ENCODE results near the gene CLDN24.

The CLDN24 gene

DNA sequence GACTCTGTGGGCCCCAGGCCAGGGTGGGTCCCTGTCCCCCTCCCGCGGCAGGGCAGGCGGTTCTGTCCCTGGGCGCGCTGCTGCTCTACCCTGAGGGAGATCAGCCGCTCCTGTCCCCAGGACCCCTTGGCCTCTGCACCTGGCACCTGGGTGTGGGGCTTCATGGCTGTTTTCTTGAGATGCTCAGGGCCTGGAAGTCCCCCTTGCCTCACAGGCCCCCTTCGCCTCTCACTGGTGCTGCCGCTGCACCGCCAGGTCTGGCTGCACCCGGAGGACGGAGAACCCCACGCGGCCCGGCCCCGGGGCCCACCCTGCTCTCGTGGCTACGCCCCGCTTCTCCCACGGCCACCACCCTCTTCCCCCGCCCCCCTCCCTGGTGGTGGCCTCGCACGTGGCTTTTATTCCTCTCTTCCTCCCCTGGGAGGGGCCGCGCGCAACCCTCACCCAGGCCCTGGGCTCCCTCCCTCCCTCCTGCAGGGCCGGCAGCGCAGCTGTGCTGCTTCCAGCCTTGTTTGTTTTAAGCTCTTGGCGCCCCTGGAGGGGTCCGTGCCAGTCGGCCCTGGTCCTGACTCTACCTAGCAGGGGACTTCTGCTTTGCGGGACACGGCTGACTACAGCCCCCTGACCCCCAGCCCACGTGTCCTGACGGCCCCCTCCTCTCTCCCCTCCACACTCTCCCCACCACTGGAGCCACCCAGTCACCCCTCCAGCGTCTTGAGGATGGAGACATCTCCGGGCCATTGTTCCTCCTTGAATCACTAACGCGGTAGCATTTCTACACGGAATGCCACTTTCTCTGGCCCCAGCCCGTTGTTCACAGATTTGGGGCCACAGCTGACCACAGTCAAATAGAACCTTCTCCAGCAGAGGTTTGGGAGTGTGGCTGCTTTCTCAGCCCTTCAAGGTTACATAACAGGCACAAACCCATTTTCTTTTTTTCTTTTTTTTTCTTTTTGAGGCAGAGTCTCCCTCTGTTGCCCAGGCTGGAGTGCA lies 20.6 kb upstream of the CLDN24 start:
- Mint-ChIP-seq H3K27me3 (peaks cover 38% of the 10 kb centered on the region), H3K36me3 (ENCODE audit: insufficient read depth) (no peaks in the 10 kb centered on the region), H3K4me1 (no peaks in the 10 kb centered on the region), H3K27ac (ENCODE audit: low read depth) (no peak overlapping the region), H3K4me3 (no peak overlapping the region), H3K9me3 (no peaks in the 10 kb centered on the region)
- no peak for DNase-seq (ENCODE audit: low spot score in 2 of 2)
- no peak for ATAC-seq (replicated peaks; ENCODE audit: extremely low read depth, poor library complexity, severe bottlenecking)

DNA sequence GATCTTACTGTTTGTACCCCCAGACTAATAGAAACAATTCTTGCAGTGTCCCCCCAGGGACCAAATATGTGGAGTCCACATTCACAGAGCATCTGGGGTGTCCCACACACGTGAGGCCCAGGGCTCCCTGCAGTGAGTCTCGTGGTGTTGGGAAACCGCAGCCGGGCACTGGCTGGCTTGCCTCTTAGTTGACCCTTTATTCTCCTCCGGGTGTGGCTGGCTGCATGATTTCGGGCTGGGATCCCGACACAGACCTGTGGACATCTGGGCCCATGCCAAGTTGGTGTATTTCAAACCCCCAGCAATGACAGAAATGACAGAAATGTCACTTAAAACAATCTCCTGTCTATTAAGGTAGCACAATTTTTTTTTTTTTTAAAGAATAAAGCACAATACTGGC lies 15.6 kb upstream of the CLDN24 start:
- H3K36me3 Mint-ChIP-seq (ENCODE audit: insufficient read depth): no peaks in the 10 kb centered on the region
- no peak for DNase-seq (ENCODE audit: low spot score in 2 of 2)
- no peak for ATAC-seq (replicated peaks; ENCODE audit: extremely low read depth, poor library complexity, severe bottlenecking)
- H3K4me1 Mint-ChIP-seq: no peaks in the 10 kb centered on the region
- H3K27me3 Mint-ChIP-seq: peaks cover 27% of the 10 kb centered on the region
- no peaks in the 10 kb centered on the region for H3K9me3 Mint-ChIP-seq
- H3K27ac Mint-ChIP-seq (ENCODE audit: low read depth): no peak overlapping the region
- H3K4me3 Mint-ChIP-seq: no peak overlapping the region

DNA sequence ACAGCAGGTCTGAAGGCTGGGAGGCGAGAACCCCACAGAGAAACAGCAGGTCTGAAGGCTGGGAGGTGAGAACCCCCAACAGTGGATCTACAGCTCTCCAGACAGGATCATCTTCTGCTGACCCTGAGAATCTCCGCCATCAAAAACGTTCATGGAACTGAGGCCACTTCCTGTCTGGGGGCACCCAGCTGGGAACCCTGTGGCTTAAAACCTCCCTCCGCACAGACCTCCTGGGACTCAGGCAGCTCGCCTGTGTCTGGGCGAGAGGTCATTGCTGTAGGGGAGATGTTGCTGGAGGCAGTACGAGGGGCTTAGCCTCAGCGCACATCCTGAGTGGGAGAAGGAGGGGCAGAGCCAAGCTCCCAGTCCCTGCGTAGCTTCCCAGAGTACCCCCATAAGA lies 15.1 kb upstream of the CLDN24 start:
- H3K27me3 Mint-ChIP-seq: peaks cover 31% of the 10 kb centered on the region
- ATAC-seq (replicated peaks; ENCODE audit: extremely low read depth, poor library complexity, severe bottlenecking) (no peak), DNase-seq (ENCODE audit: low spot score in 2 of 2) (no peak)
- H3K4me1 Mint-ChIP-seq: no peaks in the 10 kb centered on the region
- no peaks in the 10 kb centered on the region for H3K9me3 Mint-ChIP-seq
- no peak overlapping the region for H3K27ac Mint-ChIP-seq (ENCODE audit: low read depth)
- no peak overlapping the region for H3K4me3 Mint-ChIP-seq
- H3K36me3 Mint-ChIP-seq (ENCODE audit: insufficient read depth): no peaks in the 10 kb centered on the region

- H3K4me3 Mint-ChIP-seq: no peak overlapping the region
- no peaks in the 10 kb centered on the region for H3K9me3 Mint-ChIP-seq
- no peak for ATAC-seq (replicated peaks; ENCODE audit: extremely low read depth, poor library complexity, severe bottlenecking)
- no peaks in the 10 kb centered on the region for H3K36me3 Mint-ChIP-seq (ENCODE audit: insufficient read depth)
- H3K27ac Mint-ChIP-seq (ENCODE audit: low read depth): no peak overlapping the region
- no peak for DNase-seq (ENCODE audit: low spot score in 2 of 2)
- H3K27me3 Mint-ChIP-seq: peaks cover 36% of the 10 kb centered on the region
- no peaks in the 10 kb centered on the region for H3K4me1 Mint-ChIP-seq
Observed at GRCh38 chr4:183335369-183335940, 13.2 kb upstream of the CLDN24 start.

DNA sequence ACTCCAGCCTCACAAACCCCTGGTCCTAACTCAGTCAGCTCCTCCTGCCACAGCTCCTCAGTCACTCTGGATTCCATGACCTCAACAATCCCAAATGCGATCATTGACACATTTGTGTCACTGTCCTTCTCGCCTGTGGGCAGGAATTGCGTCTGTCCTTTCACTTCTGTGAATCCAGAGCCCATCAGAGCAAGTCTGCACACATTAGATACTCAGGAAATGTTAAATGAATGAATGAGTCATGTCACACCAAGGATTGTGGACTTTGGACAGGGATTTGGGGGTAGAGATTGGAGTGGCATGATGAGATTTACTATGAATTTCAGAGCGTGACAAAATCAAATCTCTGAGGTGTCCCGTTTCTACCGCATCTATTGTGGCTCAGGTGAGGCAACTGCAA lies 11.8 kb upstream of the CLDN24 start:
- H3K27me3 Mint-ChIP-seq: peaks cover 36% of the 10 kb centered on the region
- H3K4me1 Mint-ChIP-seq: no peaks in the 10 kb centered on the region
- H3K9me3 Mint-ChIP-seq: no peaks in the 10 kb centered on the region
- DNase-seq (ENCODE audit: low spot score in 2 of 2) (no peak), ATAC-seq (replicated peaks; ENCODE audit: extremely low read depth, poor library complexity, severe bottlenecking) (no peak)
- no peaks in the 10 kb centered on the region for H3K36me3 Mint-ChIP-seq (ENCODE audit: insufficient read depth)
- no peak overlapping the region for H3K4me3 Mint-ChIP-seq
- H3K27ac Mint-ChIP-seq (ENCODE audit: low read depth): no peak overlapping the region

DNA sequence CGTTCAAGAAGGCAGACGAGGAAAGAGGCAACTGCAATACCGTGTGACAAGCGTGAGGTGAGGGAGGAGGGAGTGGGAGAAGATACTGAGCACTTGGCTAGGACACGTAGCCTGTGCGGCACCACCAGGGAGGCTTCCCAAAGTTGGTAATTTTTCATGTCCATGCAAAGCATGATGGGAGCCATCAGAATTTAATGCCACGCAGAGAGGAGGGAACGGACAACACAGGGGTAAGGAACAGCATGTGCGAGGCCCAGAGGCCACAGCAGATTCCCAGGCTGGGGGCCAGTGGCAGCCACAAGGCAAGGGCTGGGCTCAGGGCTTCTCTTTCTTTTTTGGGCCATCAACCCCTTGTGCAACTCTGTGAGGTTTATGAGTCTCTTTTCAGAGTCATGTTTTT lies 11.0 kb upstream of the CLDN24 start:
- Mint-ChIP-seq H3K4me1 (no peaks in the 10 kb centered on the region), H3K27me3 (peaks cover 36% of the 10 kb centered on the region), H3K27ac (ENCODE audit: low read depth) (no peak overlapping the region), H3K9me3 (no peaks in the 10 kb centered on the region), H3K4me3 (no peak overlapping the region), H3K36me3 (ENCODE audit: insufficient read depth) (no peaks in the 10 kb centered on the region)
- ATAC-seq (replicated peaks; ENCODE audit: extremely low read depth, poor library complexity, severe bottlenecking) (no peak), DNase-seq (ENCODE audit: low spot score in 2 of 2) (no peak)

DNA sequence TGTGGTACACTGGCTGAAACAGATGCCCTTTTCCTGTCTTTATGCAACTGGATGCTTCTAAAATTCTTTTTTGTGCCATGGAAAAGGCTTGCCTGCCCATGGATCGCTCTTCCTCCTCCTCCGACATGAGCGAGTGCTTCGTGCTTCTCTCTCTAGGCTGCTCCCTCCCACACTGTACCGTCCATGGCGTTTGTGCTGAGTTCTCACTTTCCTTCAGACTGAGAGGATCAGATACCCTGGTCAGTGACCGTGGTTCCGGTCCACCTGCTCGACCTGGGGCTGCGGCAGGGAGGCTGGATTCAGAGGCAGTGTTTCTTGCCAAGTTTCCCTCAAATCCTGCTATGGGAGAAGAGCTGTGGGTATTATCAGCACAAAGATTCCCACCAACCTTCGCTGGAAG lies 10.2 kb upstream of the CLDN24 start:
- H3K27ac Mint-ChIP-seq (ENCODE audit: low read depth): no peak overlapping the region
- no peaks in the 10 kb centered on the region for H3K4me1 Mint-ChIP-seq
- no peak for ATAC-seq (replicated peaks; ENCODE audit: extremely low read depth, poor library complexity, severe bottlenecking)
- peaks cover 36% of the 10 kb centered on the region for H3K27me3 Mint-ChIP-seq
- no peaks in the 10 kb centered on the region for H3K36me3 Mint-ChIP-seq (ENCODE audit: insufficient read depth)
- H3K4me3 Mint-ChIP-seq: no peak overlapping the region
- no peak for DNase-seq (ENCODE audit: low spot score in 2 of 2)
- H3K9me3 Mint-ChIP-seq: no peaks in the 10 kb centered on the region

GRCh38 chr4:183330841-183331240 lies 8.6 kb upstream of the CLDN24 start:
- Mint-ChIP-seq H3K9me3 (no peaks in the 10 kb centered on the region), H3K4me3 (no peak overlapping the region), H3K36me3 (ENCODE audit: insufficient read depth) (no peaks in the 10 kb centered on the region), H3K27ac (ENCODE audit: low read depth) (no peak overlapping the region), H3K4me1 (no peaks in the 10 kb centered on the region), H3K27me3 (peaks cover 39% of the 10 kb centered on the region)
- DNase-seq (ENCODE audit: low spot score in 2 of 2): no peak
- ATAC-seq (replicated peaks; ENCODE audit: extremely low read depth, poor library complexity, severe bottlenecking): no peak

GRCh38 chr4:183329954-183330742 lies 7.9 kb upstream of the CLDN24 start:
- no peak overlapping the region for H3K27ac Mint-ChIP-seq (ENCODE audit: low read depth)
- H3K4me1 Mint-ChIP-seq: no peaks in the 10 kb centered on the region
- H3K4me3 Mint-ChIP-seq: no peak overlapping the region
- H3K9me3 Mint-ChIP-seq: no peaks in the 10 kb centered on the region
- H3K36me3 Mint-ChIP-seq (ENCODE audit: insufficient read depth): no peaks in the 10 kb centered on the region
- ATAC-seq (replicated peaks; ENCODE audit: extremely low read depth, poor library complexity, severe bottlenecking) (no peak), DNase-seq (ENCODE audit: low spot score in 2 of 2) (no peak)
- H3K27me3 Mint-ChIP-seq: peaks cover 39% of the 10 kb centered on the region

GRCh38 chr4:183329244-183329643 lies 7.0 kb upstream of the CLDN24 start:
- peaks cover 44% of the 10 kb centered on the region for H3K27me3 Mint-ChIP-seq
- ATAC-seq (replicated peaks; ENCODE audit: extremely low read depth, poor library complexity, severe bottlenecking): no peak
- no peaks in the 10 kb centered on the region for H3K4me1 Mint-ChIP-seq
- H3K9me3 Mint-ChIP-seq: no peaks in the 10 kb centered on the region
- DNase-seq (ENCODE audit: low spot score in 2 of 2): no peak
- H3K4me3 Mint-ChIP-seq: no peak overlapping the region
- H3K27ac Mint-ChIP-seq (ENCODE audit: low read depth): no peak overlapping the region
- H3K36me3 Mint-ChIP-seq (ENCODE audit: insufficient read depth): no peaks in the 10 kb centered on the region

DNA sequence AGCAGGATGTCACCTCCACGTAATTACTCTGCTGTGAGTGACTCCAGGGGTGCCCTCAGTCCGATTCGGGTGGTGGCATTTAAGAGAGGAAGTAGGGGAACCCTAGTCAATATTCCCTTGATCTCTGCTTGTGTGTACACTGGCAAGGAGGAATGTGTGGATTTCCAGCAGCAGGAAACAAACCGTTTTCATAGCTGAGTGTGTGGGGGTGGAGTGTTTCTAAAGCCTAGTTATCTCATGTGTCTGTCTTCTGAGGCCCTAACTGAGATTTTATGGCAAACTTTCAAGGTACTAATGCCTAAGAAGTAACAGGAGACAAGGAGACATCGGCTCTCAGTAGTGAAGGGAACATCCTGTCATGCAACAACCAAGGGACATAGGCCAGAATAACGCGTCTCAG lies 6.6 kb upstream of the CLDN24 start:
- Mint-ChIP-seq H3K27ac (ENCODE audit: low read depth) (no peak overlapping the region), H3K9me3 (no peaks in the 10 kb centered on the region), H3K27me3 (peaks cover 44% of the 10 kb centered on the region), H3K4me3 (no peak overlapping the region), H3K36me3 (ENCODE audit: insufficient read depth) (no peaks in the 10 kb centered on the region), H3K4me1 (no peaks in the 10 kb centered on the region)
- DNase-seq (ENCODE audit: low spot score in 2 of 2): no peak
- no peak for ATAC-seq (replicated peaks; ENCODE audit: extremely low read depth, poor library complexity, severe bottlenecking)

DNA sequence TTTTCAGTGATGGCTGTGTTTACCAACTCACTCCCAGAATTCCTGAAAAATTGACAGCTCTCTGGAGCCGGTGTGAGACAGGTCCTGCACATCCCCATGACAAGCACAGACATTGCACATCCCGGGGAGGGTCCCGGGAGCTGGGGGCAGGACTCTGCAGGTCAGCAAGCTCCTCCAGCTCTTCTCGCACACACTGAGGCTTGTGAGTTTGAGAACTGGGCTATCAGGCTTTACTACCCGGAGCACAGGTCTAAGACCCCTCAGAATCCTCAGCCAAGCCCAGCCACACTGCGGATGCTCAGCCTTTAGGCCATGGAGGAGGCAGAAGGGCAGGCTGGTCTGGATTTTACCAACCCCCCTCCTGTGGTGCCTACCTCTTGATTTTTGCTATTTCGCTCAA lies 5.6 kb upstream of the CLDN24 start:
- DNase-seq (ENCODE audit: low spot score in 2 of 2): no peak

More for the DNA sequence above, 5.6 kb upstream of the CLDN24 start:
- H3K4me3 Mint-ChIP-seq: no peak overlapping the region
- ATAC-seq (replicated peaks; ENCODE audit: extremely low read depth, poor library complexity, severe bottlenecking): no peak
- peaks cover 41% of the 10 kb centered on the region for H3K27me3 Mint-ChIP-seq
- H3K4me1 Mint-ChIP-seq: no peaks in the 10 kb centered on the region
- H3K36me3 Mint-ChIP-seq (ENCODE audit: insufficient read depth): no peaks in the 10 kb centered on the region
- H3K9me3 Mint-ChIP-seq: no peaks in the 10 kb centered on the region
- H3K27ac Mint-ChIP-seq (ENCODE audit: low read depth): no peak overlapping the region

All from central memory CD8-positive, alpha-beta T cell (primary cell).